Fibroblast of lung (primary cell): Measurements from ENCODE around the gene PYROXD2. TPM values are rescaled to one million over a fixed set of nuclear protein-coding genes. Genes with fewer than 3 reads are reported as not detected.
A peak's percentile ranks its signal among the peaks of the same experiment; 100 is the strongest.

Source experiments
- DNase-seq, 2 donors: peaks; one replicate each; pipeline versions ENCODE4 v3.0.0 to v3.0.0-alpha.2; 2010; ENCODE audit warnings: low read depth in 2 of 2
- H2AFZ ChIP-seq: 2 replicates; pipeline ENCODE4 v1.5.1; 2012; ENCODE audit warnings: low read length, control low read depth, inconsistent platforms
- H3K27ac ChIP-seq: 2 replicates; pipeline ENCODE4 v1.5.1; 2011; ENCODE audit warnings: low read length, control low read depth; ENCODE audit not compliant: insufficient read depth
- H3K27me3 ChIP-seq: 2 replicates; pipeline ENCODE4 v1.5.1; 2011; ENCODE audit warnings: mild to moderate bottlenecking, low read length; ENCODE audit not compliant: control insufficient read depth, insufficient read depth
- H3K36me3 ChIP-seq: 2 replicates; pipeline ENCODE4 v1.5.1; 2011; ENCODE audit warnings: low read length; ENCODE audit not compliant: control insufficient read depth, insufficient read depth
- H3K4me1 ChIP-seq: 2 replicates; pipeline ENCODE4 v1.5.1; 2011; ENCODE audit warnings: low read length; ENCODE audit not compliant: control insufficient read depth, insufficient read depth; ENCODE audit errors: extremely low read depth
- H3K4me2 ChIP-seq: 2 replicates; pipeline ENCODE4 v1.5.1; 2011; ENCODE audit warnings: low read length, control low read depth; ENCODE audit not compliant: insufficient read depth; ENCODE audit errors: extremely low read depth
- H3K4me3 ChIP-seq, 4 experiments: fragments of 200-600 bp in 1 of 4; sonication (generic) in 1 of 4; replicated peaks in 1 of 4; 2 replicates each; pipeline ENCODE4 v1.5.1; 2011 to 2016; ENCODE audit warnings: low read length in 4 of 4, low read depth in 3 of 4, mild to moderate bottlenecking in 3 of 4, control low read depth in 2 of 4, inconsistent platforms in 1 of 4, mixed read lengths in 1 of 4; ENCODE audit not compliant: insufficient read depth in 1 of 4; ENCODE audit errors: control extremely low read depth in 1 of 4
- H3K79me2 ChIP-seq: 2 replicates; pipeline ENCODE4 v1.5.1; 2012; ENCODE audit warnings: mild to moderate bottlenecking, low read length, inconsistent platforms; ENCODE audit not compliant: control insufficient read depth, insufficient read depth
- H3K9ac ChIP-seq: 2 replicates; pipeline ENCODE4 v1.5.1; 2011; ENCODE audit warnings: mild to moderate bottlenecking, low read length, control low read depth; ENCODE audit not compliant: insufficient read depth
- H3K9me3 ChIP-seq: 2 replicates; pipeline ENCODE4 v1.5.1; 2012; ENCODE audit warnings: low read depth, low read length; ENCODE audit not compliant: control insufficient read depth, insufficient read depth
- H4K20me1 ChIP-seq: 2 replicates; pipeline ENCODE4 v1.5.1; 2011; ENCODE audit warnings: low read length; ENCODE audit not compliant: control insufficient read depth, insufficient read depth; ENCODE audit errors: extremely low read depth
- EZH2 ChIP-seq: IDR thresholded peaks from 2 replicates; pipeline ENCODE4 v1.5.1; 2012; ENCODE audit warnings: low read length, control low read depth, mild to moderate bottlenecking; ENCODE audit errors: missing control alignments
- polyA plus RNA-seq, 2 donors: library from polyadenylated mRNA; depleted of rRNA in 1 of 2; stranded (reverse) in 1 of 2; unstranded in 1 of 2; fragments of >200 nt; gene quantifications; 2 replicates each; pipeline ENCODE4 v1.2.1, GENCODE V29; 2011 to 2012; ENCODE audit warnings: missing spikeins in 1 of 2
- total RNA-seq: library from RNA; depleted of rRNA; stranded (reverse); fragments of >200 nt; gene quantifications from 2 replicates; pipeline ENCODE4 v1.2.1, GENCODE V29; 2014
- TF ChIP-seq, protein P1 (sequence below), 2 donors: IDR thresholded peaks in 1 of 2; conservative IDR thresholded peaks in 1 of 2; 1 replicate in 1 of 2; 2 replicates in 1 of 2; pipeline ENCODE4 v1.5.1; 2011 to 2012; ENCODE audit warnings: low read length in 2 of 2, control low read depth in 1 of 2, inconsistent platforms in 1 of 2, low read depth in 1 of 2, mild to moderate bottlenecking in 1 of 2

PYROXD2 gene
- total and polyA plus RNA-seq, 2 donors (not counting 1 experiment from before 2014, with no cell fraction given) = 8.7 to 16.0 TPM

DNA sequence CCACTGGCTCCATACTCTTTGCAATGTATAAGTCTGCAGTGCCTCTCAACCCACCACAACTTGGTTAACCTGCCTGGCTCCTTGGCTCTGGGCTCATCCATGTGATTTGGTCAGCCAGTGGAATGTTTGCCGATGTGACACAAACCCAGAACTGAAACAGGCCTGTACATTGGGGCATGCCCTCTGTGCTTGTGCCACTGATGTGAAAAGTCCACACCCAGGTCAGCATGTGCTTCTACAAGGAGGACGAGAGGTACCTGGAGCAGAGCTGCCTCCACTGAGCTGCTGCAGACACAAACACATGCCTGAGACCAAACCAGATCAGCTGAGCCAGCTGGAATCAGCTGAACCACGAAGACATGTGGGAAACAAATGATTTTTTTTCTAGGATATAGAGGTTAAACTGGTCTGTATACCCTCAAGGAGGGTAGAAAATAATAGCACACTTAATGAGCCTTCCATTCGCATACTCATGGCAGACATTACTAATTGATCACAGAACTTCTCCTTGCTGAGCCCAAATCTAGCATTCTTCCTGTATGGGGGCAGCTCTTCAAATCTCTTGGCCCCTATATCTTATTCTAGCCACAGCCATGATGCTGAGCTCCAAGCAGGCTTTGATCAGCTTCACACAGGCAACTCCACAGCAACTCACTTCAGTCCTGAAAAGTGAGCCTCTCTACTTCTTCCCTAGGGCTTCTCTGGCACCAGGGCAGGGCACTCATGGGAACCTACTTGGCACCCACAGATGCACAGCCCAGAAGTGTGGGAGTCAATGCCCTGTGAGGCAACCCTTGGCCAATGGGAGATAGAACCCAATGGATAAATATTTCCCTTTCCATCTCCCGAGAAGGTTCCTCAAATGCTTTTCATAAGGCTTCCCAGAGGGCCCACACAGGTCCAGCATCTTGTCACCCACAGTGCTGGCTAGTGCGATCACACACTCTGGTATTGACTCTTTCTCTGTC is 18.6 kb downstream of the PYROXD2 start:
- Histone ChIP-seq H3K4me2 (no peak overlapping the region), H3K4me1 (peaks cover 6% of the 10 kb centered on the region), H2AFZ (no peak overlapping the region), H3K9ac (no peak overlapping the region), H3K4me3 (no peak overlapping the region), H3K27ac (no peak overlapping the region), H3K27me3 (no peaks in the 10 kb centered on the region), H4K20me1 (no peaks in the 10 kb centered on the region), H3K79me2 (no peaks in the 10 kb centered on the region), H3K36me3 (peaks cover 12% of the 10 kb centered on the region), H3K9me3 (no peaks in the 10 kb centered on the region)
- TF ChIP-seq EZH2 = no peak
- TF ChIP-seq, protein P1, sequence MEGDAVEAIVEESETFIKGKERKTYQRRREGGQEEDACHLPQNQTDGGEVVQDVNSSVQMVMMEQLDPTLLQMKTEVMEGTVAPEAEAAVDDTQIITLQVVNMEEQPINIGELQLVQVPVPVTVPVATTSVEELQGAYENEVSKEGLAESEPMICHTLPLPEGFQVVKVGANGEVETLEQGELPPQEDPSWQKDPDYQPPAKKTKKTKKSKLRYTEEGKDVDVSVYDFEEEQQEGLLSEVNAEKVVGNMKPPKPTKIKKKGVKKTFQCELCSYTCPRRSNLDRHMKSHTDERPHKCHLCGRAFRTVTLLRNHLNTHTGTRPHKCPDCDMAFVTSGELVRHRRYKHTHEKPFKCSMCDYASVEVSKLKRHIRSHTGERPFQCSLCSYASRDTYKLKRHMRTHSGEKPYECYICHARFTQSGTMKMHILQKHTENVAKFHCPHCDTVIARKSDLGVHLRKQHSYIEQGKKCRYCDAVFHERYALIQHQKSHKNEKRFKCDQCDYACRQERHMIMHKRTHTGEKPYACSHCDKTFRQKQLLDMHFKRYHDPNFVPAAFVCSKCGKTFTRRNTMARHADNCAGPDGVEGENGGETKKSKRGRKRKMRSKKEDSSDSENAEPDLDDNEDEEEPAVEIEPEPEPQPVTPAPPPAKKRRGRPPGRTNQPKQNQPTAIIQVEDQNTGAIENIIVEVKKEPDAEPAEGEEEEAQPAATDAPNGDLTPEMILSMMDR (conservative IDR thresholded peaks at IDR 0.05 in 1 of 2, IDR thresholded peaks at IDR 0.05 in 1 of 2; ENCODE audit: low read depth in 1 of 2, low read length in 2 of 2) = no peak
- no peak for DNase-seq

DNA sequence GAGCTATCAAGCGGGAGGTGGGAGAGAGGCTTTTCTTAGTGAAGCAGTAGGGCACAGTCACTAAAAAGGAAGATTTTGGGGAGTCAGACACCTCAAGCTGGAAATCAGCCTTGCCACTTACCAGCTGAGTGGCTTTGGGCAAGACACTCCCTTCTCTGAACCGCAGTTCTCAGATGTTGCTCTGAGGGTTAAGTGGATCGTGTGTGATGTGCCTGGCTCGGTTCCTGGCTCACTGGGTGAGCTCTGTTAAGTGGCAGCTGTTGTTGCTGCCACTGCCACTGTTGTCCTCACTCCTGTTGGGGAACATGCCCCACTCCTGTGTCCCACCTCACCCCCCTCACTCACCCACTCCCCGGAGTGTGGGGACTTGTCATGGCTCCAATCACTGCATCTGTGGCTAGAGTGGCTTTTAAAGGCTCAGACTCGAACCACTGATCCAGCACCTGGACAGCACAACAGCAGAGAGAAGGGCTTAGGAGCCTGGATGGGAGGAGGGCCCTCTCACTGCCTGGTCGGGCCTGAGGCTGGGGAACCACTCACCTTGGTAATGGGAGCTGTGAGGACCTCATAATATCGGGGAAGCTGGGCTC is 20.0 kb downstream of the PYROXD2 start:
- Histone ChIP-seq H3K27me3 (no peaks in the 10 kb centered on the region), H3K79me2 (no peaks in the 10 kb centered on the region), H3K36me3 (peaks cover 17% of the 10 kb centered on the region), H3K4me1 (peaks cover 6% of the 10 kb centered on the region), H3K9ac (no peak overlapping the region), H3K4me2 (no peak overlapping the region), H3K27ac (no peak overlapping the region), H3K9me3 (no peaks in the 10 kb centered on the region), H4K20me1 (no peaks in the 10 kb centered on the region), H2AFZ (no peak overlapping the region), H3K4me3 (no peak overlapping the region)
- DNase-seq = no peak
- TF ChIP-seq EZH2 = no peak
- TF ChIP-seq, protein P1 (conservative IDR thresholded peaks at IDR 0.05 in 1 of 2, IDR thresholded peaks at IDR 0.05 in 1 of 2; ENCODE audit: low read depth in 1 of 2, low read length in 2 of 2) = no peak

GRCh38 chr10:98391578-98391991 is 23.4 kb downstream of the PYROXD2 start:
- Histone ChIP-seq H3K4me2 (no peak overlapping the region), H3K9me3 (no peaks in the 10 kb centered on the region), H3K4me3 (no peak overlapping the region), H3K27me3 (no peaks in the 10 kb centered on the region), H4K20me1 (no peaks in the 10 kb centered on the region), H3K36me3 (peaks cover 17% of the 10 kb centered on the region), H3K9ac (no peak overlapping the region), H3K27ac (no peak overlapping the region), H3K79me2 (no peaks in the 10 kb centered on the region), H3K4me1 (peaks cover 6% of the 10 kb centered on the region), H2AFZ (no peak overlapping the region)
- DNase-seq = peak in 1 of 2 donors; percentile 57
- TF ChIP-seq, protein P1 (conservative IDR thresholded peaks at IDR 0.05 in 1 of 2, IDR thresholded peaks at IDR 0.05 in 1 of 2; ENCODE audit: low read depth in 1 of 2, low read length in 2 of 2) = no peak
- no peak for TF ChIP-seq EZH2
